ENCODE results near the gene ACLY. TPM values are rescaled to one million over a fixed set of nuclear protein-coding genes. Genes with fewer than 3 reads are reported as not detected.

Gene ACLY
- total and polyA plus RNA-seq, 2 of the 13 experiments (the other 11 are each of a cell fraction or from before 2014, with no cell fraction given), result 111 to 218 TPM

GRCh38 chr17:41966463-41967140 lies 47.9 kb upstream of the ACLY start, which contains the start of gene CNP (continued):
- peak; percentile 86 for TF ChIP-seq UBTF (CRISPR knock-in tag; IDR thresholded peaks at IDR 0.05)
- TF ChIP-seq MEIS2 (CRISPR knock-in tag; IDR thresholded peaks at IDR 0.05), result peak; percentile 87; the same call in 1 of the 2 replicates
- peak; percentile 19; the same call in 1 of the 2 replicates for TF ChIP-seq SOX13 (IDR thresholded peaks at IDR 0.05)
- TF ChIP-seq SOX13 (CRISPR knock-in tag; conservative IDR thresholded peaks at IDR 0.05 in 1 of 2, IDR thresholded peaks at IDR 0.05 in 1 of 2), result peak in 1 of 2 experiments; percentile 61; a peak in 1 of 4 replicates
- peak; percentile 62; the same call in 1 of the 2 replicates for TF ChIP-seq TGIF2 (CRISPR knock-in tag; IDR thresholded peaks at IDR 0.05)
- peak; percentile 87 for TF ChIP-seq POLR2AphosphoS5 (IDR thresholded peaks at IDR 0.05; ENCODE audit: low read depth, low read length)
- TF ChIP-seq HNRNPL (IDR thresholded peaks at IDR 0.05; ENCODE audit: low read depth, low read length), result no peak
- no peak for TF ChIP-seq ZNF772 (CRISPR knock-in tag; IDR thresholded peaks at IDR 0.05)
- peak; percentile 20; the same call in 1 of the 2 replicates for TF ChIP-seq GMEB2 (CRISPR knock-in tag; IDR thresholded peaks at IDR 0.05; ENCODE audit: low read depth)
- no peak for TF ChIP-seq PTBP1 (IDR thresholded peaks at IDR 0.05; ENCODE audit: low read depth, low read length, poor library complexity, severe bottlenecking)
- no peak for TF ChIP-seq ZFP37 (CRISPR knock-in tag; IDR thresholded peaks at IDR 0.05; ENCODE audit: borderline replicate concordance)
- peak; percentile 61 for TF ChIP-seq MED8 (CRISPR knock-in tag; IDR thresholded peaks at IDR 0.05; ENCODE audit: insufficient replicate concordance)
- no peak; the same call in 1 of the 2 replicates for TF ChIP-seq FIP1L1 (IDR thresholded peaks at IDR 0.05; ENCODE audit: borderline replicate concordance, insufficient read depth, low read depth, low read length)
- no peak for TF ChIP-seq MTA3 (CRISPR knock-in tag; IDR thresholded peaks at IDR 0.05)
- TF ChIP-seq ZNF550 (CRISPR knock-in tag; IDR thresholded peaks at IDR 0.05; ENCODE audit: borderline replicate concordance), result no peak
- no peak for TF ChIP-seq SIX1 (CRISPR knock-in tag; IDR thresholded peaks at IDR 0.05; ENCODE audit: borderline replicate concordance)
- peak; percentile 79; the same call in 1 of the 2 replicates for TF ChIP-seq SMYD3 (CRISPR knock-in tag; IDR thresholded peaks at IDR 0.05)
- peak; percentile 72 for TF ChIP-seq RAD21 (CRISPR knock-in tag; IDR thresholded peaks at IDR 0.05)
- TF ChIP-seq MYNN (CRISPR knock-in tag; IDR thresholded peaks at IDR 0.05; ENCODE audit: low read depth), result no peak
- no peak for TF ChIP-seq FOXK2 (IDR thresholded peaks at IDR 0.05)
- TF ChIP-seq ZEB1 (IDR thresholded peaks at IDR 0.05; ENCODE audit: insufficient replicate concordance, low read depth), result no peak
- no peak; the same call in 1 of the 2 replicates for TF ChIP-seq PRMT3 (CRISPR knock-in tag; IDR thresholded peaks at IDR 0.05; ENCODE audit: borderline replicate concordance, low read depth)
- TF ChIP-seq ZNF207 (IDR thresholded peaks at IDR 0.05; ENCODE audit: borderline replicate concordance), result no peak
- TF ChIP-seq ZNF878 (CRISPR knock-in tag; IDR thresholded peaks at IDR 0.05), result peak; percentile 83
- peak; percentile 62; the same call in 1 of the 2 replicates for TF ChIP-seq ZNF776 (CRISPR knock-in tag; IDR thresholded peaks at IDR 0.05)
- TF ChIP-seq ZNF672 (CRISPR knock-in tag; IDR thresholded peaks at IDR 0.05), result 0 out of 2 replicates have a peak, but pooled peaks have one; percentile 68

Data from HepG2 (cell line).